GM19351 (cell line): ENCODE measurements around the gene CYTH1.
"Not testable (repeated sequence)": the region's sequence is repeated elsewhere in the genome, so short reads cannot be mapped to it uniquely, and the experiment has no call there.

Source experiments
- ATAC-seq: cut with Tn5 transposase; IDR thresholded peaks from one replicate; pipeline ENCODE4 v1.9.1; 2021; ENCODE audit warnings: mild to moderate bottlenecking, moderate library complexity; ENCODE audit not compliant: unreplicated experiment

CYTH1 gene

GRCh38 chr17:78765821-78766220, 16.3 kb downstream of the CYTH1 start:
- no peak for ATAC-seq

- ATAC-seq = no peak
These were observed 17.2 kb downstream of the CYTH1 start for GRCh38 chr17:78764871-78765270.

GRCh38 chr17:78763561-78763960, 18.5 kb downstream of the CYTH1 start:
- no peak for ATAC-seq

- no peak for ATAC-seq
These were observed 20.2 kb downstream of the CYTH1 start for GRCh38 chr17:78761789-78762406.

GRCh38 chr17:78759969-78760352, 22.1 kb downstream of the CYTH1 start:
- no peak for ATAC-seq

- ATAC-seq = peak; percentile 50
These were observed 22.7 kb downstream of the CYTH1 start for GRCh38 chr17:78759203-78759968.

GRCh38 chr17:78753316-78754250, 28.5 kb downstream of the CYTH1 start:
- no peak for ATAC-seq

- no peak for ATAC-seq
These were observed 30.5 kb downstream of the CYTH1 start for GRCh38 chr17:78751447-78752161.

- not testable (repeated sequence) for ATAC-seq
These were observed 31.1 kb downstream of the CYTH1 start for GRCh38 chr17:78751000-78751399.

- ATAC-seq = peak; percentile 68
These were observed 33.2 kb downstream of the CYTH1 start for GRCh38 chr17:78748730-78749317.

- peak; percentile 59 for ATAC-seq
These were observed 33.9 kb downstream of the CYTH1 start for GRCh38 chr17:78748048-78748729.

- ATAC-seq = no peak
These were observed 34.6 kb downstream of the CYTH1 start for GRCh38 chr17:78747488-78747887.

GRCh38 chr17:78746949-78747269, 35.2 kb downstream of the CYTH1 start:
- no peak for ATAC-seq

GRCh38 chr17:78746263-78746948, 35.7 kb downstream of the CYTH1 start:
- ATAC-seq = no peak

GRCh38 chr17:78745407-78746088, 36.5 kb downstream of the CYTH1 start:
- no peak for ATAC-seq

- ATAC-seq = no peak
These were observed 39.2 kb downstream of the CYTH1 start for GRCh38 chr17:78742901-78743300.

GRCh38 chr17:78741644-78742284, 40.3 kb downstream of the CYTH1 start:
- no peak for ATAC-seq

- no peak for ATAC-seq
These were observed 42.6 kb downstream of the CYTH1 start for GRCh38 chr17:78739331-78739931.
